GM19395 (cell line): ENCODE data around the gene MED26.
A peak's percentile ranks its signal among the peaks of the same experiment; 100 is the strongest.
"Not testable (repeated sequence)": the region's sequence is repeated elsewhere in the genome, so short reads cannot be mapped to it uniquely, and the experiment has no call there.

Experiments
- ATAC-seq: cut with Tn5 transposase; IDR thresholded peaks from one replicate; pipeline ENCODE4 v1.9.1; 2021; ENCODE audit warnings: mild to moderate bottlenecking, moderate library complexity; ENCODE audit not compliant: unreplicated experiment

Gene MED26

DNA sequence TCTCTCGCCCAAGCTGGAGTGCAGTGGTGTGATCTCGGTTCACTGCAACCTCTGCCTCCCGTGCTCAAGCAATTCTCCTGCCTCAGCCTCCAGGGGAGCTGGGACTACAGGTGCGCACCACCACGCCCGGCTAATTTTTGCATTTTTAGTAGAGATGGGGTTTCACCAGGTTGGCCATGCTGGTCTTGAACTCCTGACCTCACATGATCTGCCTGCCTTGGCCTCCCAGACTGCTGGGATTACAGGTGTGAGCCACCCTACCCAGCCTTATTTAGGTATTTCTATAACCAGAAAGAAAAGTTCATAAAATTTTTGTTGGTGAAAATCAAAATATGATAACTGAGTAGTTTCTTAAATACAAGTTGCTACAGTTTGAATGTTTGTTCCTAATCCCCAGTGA lies 84.3 kb downstream of the MED26 start:
- not testable (repeated sequence) for ATAC-seq

DNA sequence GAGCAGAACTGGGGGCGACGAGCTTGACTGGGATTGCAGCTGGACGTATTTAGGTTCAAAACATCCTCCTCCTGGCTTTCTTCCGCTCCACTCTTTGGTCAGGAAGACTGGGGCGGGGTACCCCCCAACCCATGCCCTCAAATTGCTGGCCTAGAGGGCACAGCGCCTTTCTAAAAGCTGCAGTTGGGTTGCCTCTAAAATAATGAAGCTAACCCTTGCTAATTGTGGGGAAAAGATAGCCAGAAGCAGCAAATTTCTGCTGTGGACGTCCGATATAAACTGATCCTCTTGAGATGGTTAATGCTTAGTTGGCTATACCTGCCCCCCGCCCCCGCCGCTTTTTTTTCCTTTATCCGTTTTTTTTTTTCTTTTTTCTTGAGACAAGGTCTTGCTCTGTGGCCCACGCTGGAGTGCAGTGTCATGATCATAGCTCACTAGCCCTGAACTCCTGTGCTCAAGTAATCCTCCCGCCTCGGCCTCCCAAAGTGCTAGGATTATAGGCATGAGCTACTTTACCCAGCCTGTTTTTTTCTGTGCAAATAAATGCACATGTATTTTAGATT lies 85.0 kb downstream of the MED26 start:
- no peak for ATAC-seq

- ATAC-seq, result peak; percentile 70
Measured at GRCh38 chr19:16542045-16542909, 85.7 kb downstream of the MED26 start, which contains the start of gene CHERP. Gene CHERP, minus strand, starts transcription at chr19:16542437. Its CDS starts 59 bp downstream, at chr19:16542378.

DNA sequence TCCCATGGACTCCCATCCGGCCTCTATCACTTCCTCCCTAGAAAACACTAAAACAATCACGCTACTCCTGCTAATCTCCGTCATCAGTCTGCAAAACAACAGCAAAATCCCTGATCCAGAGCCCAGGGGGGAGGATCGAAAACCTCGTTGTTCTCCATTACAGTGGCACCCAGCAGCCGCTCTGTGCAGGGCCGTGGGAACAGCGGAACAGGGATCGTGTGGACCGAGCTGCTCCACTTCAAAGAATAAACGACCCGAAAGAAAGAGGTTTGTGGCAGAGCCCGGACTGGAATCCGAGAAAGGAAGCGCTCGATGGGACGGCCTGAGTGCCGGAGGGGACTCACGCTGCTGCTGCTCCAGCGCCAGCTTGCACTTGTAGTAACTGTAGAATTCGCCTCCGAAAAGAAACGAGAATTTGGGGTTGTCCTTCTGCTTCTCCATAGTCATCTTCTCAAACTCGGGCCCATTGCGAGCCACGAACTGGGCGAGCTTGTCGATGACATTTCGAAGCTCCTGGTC lies 86.4 kb downstream of the MED26 start:
- ATAC-seq, result peak; percentile 25

GRCh38 chr19:16540948-16541347 lies 87.1 kb downstream of the MED26 start:
- no peak for ATAC-seq

- ATAC-seq, result no peak
Measured at GRCh38 chr19:16537111-16537510, 90.9 kb downstream of the MED26 start.

DNA sequence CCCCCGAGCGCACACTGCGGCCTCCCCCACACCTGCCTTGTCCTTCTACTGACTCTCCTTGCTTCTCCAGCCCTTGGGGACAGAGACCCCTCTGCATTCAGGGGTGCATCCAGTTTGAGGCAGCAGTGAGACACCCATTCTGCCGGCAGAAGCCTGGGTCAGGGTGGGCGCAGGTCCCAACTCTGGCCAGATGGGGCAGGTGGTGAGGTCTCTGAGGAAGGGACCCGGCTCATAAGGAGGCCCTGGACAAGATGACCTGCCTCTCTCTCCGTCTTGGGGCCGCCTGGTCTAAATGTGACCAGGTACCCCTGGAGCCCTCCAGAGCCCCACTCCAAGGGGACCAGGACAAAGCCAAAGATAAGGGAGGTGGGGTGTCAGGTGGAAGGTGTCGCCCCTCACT lies 91.9 kb downstream of the MED26 start:
- no peak for ATAC-seq

GRCh38 chr19:16535381-16535780 lies 92.6 kb downstream of the MED26 start:
- ATAC-seq, result no peak

DNA sequence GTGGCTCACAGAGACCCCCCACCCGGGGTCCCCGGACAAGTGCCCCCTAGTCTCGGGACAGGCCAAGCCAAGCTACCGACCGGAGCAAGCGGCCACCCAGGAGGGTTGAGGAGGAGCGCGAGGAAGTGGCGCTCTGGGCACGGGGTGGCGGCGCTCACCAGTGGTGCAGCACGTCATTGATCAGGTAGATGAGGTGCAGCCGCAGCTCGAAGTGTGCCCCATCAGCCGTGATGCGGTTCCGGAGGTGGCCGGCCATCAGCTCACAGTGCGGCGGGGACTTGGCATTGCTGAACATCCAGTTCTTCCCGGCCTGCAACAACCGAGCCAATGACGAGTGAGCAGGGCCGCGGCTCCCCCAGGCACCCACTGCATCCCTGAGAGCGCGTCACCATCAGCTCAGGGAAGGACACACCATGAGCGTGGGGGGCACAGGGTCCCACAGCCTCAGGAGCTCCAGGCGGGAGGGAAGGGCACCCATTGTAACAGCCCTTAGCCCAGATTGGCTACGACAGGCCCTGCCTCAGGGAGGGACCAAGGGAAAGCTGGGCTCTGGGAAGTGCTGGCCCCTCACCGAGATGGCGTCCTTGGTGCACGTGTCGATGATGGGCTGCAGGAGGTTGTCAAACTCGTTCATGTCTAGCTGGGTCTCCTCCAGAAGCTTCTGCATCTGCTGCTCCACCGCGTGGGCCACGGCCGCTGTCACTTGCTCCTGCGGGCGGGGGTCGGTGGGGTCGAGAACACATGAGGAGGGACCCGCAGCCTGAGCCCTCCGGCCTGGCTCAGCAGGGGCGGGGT lies 95.4 kb downstream of the MED26 start:
- no peak for ATAC-seq

- no peak for ATAC-seq
Measured at GRCh38 chr19:16531380-16531669, 96.7 kb downstream of the MED26 start.

DNA sequence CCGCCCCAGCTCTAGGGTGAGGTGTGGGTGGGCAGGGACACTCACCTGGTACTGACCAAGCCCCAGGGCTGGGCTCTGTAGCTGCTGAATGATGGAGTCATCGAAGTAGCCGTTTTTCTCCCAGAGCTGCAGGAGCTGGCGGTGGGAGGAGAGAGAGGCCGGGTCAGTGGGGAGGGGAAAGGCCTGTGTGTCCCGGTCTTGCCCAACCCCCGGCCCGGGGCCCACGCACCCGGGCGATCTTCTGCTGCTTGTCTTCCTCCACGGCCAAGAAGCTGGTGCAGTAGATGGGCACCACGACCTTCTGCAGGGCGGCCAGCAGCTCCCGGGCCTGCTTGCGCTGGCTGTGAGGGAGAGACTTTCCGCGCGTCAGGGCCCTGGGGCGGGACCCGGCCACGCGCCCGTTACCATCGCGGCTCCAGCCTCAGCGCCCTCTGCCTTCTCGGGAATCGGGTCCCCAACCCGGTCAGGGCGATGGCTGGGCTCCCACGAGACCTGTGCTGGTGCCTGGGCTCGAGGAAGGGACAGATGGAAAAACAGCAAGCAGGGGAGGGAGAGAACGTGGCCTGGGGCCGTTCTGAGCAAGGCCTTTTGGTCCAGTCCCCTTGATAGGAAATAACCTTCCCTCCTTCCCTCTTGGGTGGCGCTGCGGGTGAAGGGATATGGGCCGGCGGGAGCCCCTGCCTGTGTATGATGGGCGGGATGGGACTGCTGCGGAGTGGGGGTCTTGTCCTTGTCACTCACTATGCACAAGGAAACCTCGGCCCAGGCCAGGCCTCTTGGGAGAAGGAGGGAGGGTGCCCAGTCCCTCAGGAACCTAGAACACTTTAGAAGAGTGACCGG lies 97.2 kb downstream of the MED26 start:
- ATAC-seq, result no peak

DNA sequence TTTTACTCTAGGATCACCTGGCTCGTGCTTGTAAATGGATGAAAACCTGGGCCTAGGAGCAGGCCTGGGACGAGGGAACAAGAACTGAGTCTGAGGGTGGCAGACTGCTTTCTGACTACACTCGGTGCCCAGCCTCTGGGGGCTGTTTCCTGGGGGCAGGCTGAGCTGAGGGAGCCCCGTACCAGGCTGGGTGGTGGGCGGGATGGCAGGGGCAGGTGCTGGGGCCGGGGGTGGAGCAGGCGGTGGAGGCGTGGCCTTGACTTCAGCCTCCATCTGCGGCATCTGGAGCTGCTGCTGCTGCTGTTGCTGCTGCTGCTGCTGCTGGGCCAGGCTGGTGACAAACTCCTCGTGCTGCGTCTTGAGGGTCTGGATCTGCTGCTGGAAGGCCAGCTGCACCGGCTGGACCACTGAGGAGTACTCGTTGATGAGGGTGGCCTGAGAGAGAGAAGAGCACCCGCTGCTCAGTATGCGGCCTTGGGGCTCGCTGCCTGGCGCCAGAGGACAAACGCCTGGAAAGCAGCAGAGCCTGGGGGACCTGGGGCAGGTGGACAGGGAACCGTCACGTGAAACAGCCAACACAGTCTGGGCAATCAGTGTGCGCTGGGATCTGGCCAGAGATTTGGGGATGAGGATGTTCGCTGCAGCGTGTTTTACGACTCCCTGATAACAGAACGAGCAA lies 98.4 kb downstream of the MED26 start:
- ATAC-seq, result no peak

DNA sequence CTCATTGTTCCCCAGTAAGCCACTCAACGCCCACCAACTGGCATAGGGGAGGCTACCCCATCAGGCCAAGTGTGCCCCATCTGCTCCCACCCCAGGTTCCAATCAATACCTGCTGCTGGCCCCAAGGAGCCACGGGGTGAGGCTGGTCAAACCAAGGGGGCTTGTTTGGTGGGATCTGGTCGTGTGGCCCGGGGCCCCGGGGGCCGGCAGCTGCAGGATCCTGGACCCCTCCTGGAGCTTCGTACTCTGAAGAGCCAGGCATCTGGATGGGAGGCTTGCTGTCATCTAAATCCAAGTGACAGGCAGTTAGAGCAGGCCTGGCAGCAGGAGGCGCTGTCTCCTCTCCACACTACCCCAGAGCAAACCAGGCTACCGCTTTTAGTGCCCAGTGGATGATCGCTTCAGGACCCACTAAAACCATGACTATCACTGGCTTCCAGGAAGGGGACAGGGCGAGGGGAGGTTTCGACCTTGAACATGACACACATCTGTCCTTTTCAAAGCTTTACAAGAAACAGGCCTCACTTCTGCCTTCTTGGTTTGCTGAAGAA lies 100.0 kb downstream of the MED26 start:
- ATAC-seq, result no peak

- no peak for ATAC-seq
Measured at GRCh38 chr19:16527334-16527935, 100.6 kb downstream of the MED26 start.

DNA sequence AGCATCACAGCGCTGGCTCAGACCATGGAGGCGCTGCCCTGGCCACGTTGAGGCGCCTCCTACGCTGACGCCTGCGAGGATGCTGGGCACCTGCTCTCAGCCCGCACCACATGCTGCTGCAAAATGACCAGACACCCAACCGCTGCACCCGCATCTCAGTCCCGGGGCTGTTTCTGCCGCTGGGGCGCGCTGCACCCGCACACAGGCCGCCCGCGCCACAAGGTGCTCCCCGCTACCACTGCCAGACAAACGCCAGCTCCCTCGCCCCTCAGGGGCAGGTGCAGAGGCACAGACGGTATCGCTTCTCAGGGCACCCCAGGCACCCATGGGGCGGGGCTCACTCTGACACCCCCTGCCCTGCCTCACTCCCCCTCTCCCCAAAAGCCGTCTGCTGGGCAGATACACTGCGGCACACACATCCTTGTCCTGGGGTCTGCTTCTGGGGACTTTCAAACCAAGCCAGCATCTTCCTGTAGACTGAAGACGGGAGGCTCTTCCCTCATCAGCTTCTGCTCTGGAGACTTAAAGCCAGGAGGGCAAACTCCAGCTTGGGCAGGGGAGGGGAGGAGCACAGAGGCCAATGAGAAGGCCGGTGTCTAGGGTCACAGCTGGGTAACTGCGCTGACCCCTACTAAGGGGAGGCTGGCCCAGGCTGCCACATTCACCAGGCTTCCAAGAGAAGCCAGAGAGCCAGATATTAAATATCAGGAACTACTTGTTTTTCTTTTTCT lies 102.1 kb downstream of the MED26 start:
- no peak for ATAC-seq

DNA sequence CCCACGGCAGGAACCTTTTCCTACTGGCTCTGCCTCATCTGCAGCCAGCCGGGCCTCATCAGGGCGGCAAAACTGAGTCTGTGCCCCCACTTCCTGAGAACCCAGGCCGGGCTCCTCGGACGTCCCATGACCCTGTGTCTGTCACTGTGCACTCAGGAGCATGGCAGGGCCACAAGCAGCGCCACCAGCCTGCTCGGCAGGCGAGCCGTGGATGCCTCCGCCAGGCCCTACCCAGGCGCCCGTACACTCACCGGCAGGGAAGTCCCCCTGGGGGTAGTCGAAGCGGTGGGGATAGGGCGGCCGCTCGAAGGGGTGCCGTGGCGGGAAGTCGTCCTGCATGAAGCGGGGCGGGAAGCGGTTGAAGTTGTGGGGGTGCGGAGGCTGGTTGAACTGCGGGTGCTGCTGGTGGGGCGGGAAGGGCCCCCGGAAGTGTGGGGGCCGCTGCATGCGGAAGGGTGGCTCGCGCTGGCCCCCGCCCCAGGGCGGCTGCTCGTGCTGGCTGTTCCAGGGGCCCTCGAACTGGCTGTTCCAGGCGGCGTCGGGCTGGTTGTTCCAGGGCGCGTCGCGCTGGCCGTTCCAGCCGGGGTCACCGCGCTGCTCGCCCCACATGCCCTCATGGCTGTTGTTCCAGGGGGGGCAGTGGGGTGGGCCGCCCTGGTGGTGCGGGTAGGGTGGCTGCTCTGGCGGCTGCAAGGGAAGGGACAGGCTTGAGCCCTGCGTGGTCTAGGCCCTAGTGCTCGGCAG lies 102.8 kb downstream of the MED26 start:
- no peak for ATAC-seq
